ENCODE results near the gene LRRC58.

Gene LRRC58

GRCh38 chr3:120348991-120349854 is at the start of gene LRRC58:
LRRC58 (minus strand) TSS chr3:120349354; CDS start chr3:120349243, 111 bp downstream.
- H3K4me2 ChIP-seq (ENCODE audit: low read length) = peak within 1 kb of the TSS; percentile 97
- H3K9ac ChIP-seq (ENCODE audit: low read length) = peak within 1 kb of the TSS; percentile 94
- peaks cover 33% of the 10 kb centered on the region for H4K20me1 ChIP-seq (ENCODE audit: insufficient read depth, low read length)
- peaks cover 30% of the 10 kb centered on the region for H3K36me3 ChIP-seq (replicated peaks; ENCODE audit: low read depth, low read length)
- H3K4me3 ChIP-seq (ENCODE audit: low read length) = peak within 1 kb of the TSS; percentile 95
- no peaks in the 10 kb centered on the region for H3K27me3 ChIP-seq (ENCODE audit: low read depth, low read length)
- peak within 1 kb of the TSS; percentile 81 for H3K27ac ChIP-seq (ENCODE audit: low read length)
- peak within 1 kb of the TSS; percentile 72 for H2AFZ ChIP-seq (ENCODE audit: low read depth, low read length)
- H3K79me2 ChIP-seq (ENCODE audit: low read length) = peaks cover 52% of the 10 kb centered on the region
- peaks cover 23% of the 10 kb centered on the region for H3K4me1 ChIP-seq (ENCODE audit: low read length)
- TF ChIP-seq EZH2phosphoT487 (IDR thresholded peaks at IDR 0.05; ENCODE audit: low read depth) (no peak), CTCF (IDR thresholded peaks at IDR 0.05; ENCODE audit: low read depth, low read length) (no peak; the same call in 1 of the 2 replicates)
- no peaks in the 10 kb centered on the region for H3K9me3 ChIP-seq (ENCODE audit: insufficient read depth, low read length)

GRCh38 chr3:120396469-120396868 is 47.3 kb upstream of the LRRC58 start:
- peak overlapping the region; percentile 32; the same call in 1 of the 2 replicates for H3K4me2 ChIP-seq (ENCODE audit: low read length)
- H3K27ac ChIP-seq (ENCODE audit: low read length) = no peak overlapping the region
- peaks cover 16% of the 10 kb centered on the region for H3K4me1 ChIP-seq (ENCODE audit: low read length)
- H3K9me3 ChIP-seq (ENCODE audit: insufficient read depth, low read length) = no peaks in the 10 kb centered on the region
- no peaks in the 10 kb centered on the region for H3K36me3 ChIP-seq (replicated peaks; ENCODE audit: low read depth, low read length)
- H3K4me3 ChIP-seq (ENCODE audit: low read length) = no peak overlapping the region
- H2AFZ ChIP-seq (ENCODE audit: low read depth, low read length) = no peak overlapping the region
- no peaks in the 10 kb centered on the region for H4K20me1 ChIP-seq (ENCODE audit: insufficient read depth, low read length)
- H3K27me3 ChIP-seq (ENCODE audit: low read depth, low read length) = peaks cover 11% of the 10 kb centered on the region
- no peak overlapping the region for H3K9ac ChIP-seq (ENCODE audit: low read length)
- no peaks in the 10 kb centered on the region for H3K79me2 ChIP-seq (ENCODE audit: low read length)
- TF ChIP-seq CTCF (IDR thresholded peaks at IDR 0.05; ENCODE audit: low read depth, low read length) (no peak), EZH2phosphoT487 (IDR thresholded peaks at IDR 0.05; ENCODE audit: low read depth) (no peak)

- Histone ChIP-seq H3K4me3 (ENCODE audit: low read length) (no peak overlapping the region), H3K9me3 (ENCODE audit: insufficient read depth, low read length) (no peaks in the 10 kb centered on the region), H4K20me1 (ENCODE audit: insufficient read depth, low read length) (no peaks in the 10 kb centered on the region), H2AFZ (ENCODE audit: low read depth, low read length) (no peak overlapping the region), H3K9ac (ENCODE audit: low read length) (no peak overlapping the region), H3K4me2 (ENCODE audit: low read length) (no peak overlapping the region), H3K27ac (ENCODE audit: low read length) (no peak overlapping the region), H3K4me1 (ENCODE audit: low read length) (peaks cover 10% of the 10 kb centered on the region), H3K36me3 (replicated peaks; ENCODE audit: low read depth, low read length) (no peaks in the 10 kb centered on the region), H3K27me3 (ENCODE audit: low read depth, low read length) (peaks cover 11% of the 10 kb centered on the region), H3K79me2 (ENCODE audit: low read length) (no peaks in the 10 kb centered on the region)
- TF ChIP-seq EZH2phosphoT487 (IDR thresholded peaks at IDR 0.05; ENCODE audit: low read depth) = no peak
- no peak for TF ChIP-seq CTCF (IDR thresholded peaks at IDR 0.05; ENCODE audit: low read depth, low read length)
These were observed 45.2 kb upstream of the LRRC58 start for GRCh38 chr3:120394347-120394746.

- no peaks in the 10 kb centered on the region for H3K79me2 ChIP-seq (ENCODE audit: low read length)
- no peak overlapping the region for H3K27ac ChIP-seq (ENCODE audit: low read length)
- H3K4me2 ChIP-seq (ENCODE audit: low read length) = no peak overlapping the region
- H3K9ac ChIP-seq (ENCODE audit: low read length) = no peak overlapping the region
- H3K27me3 ChIP-seq (ENCODE audit: low read depth, low read length) = peaks cover 11% of the 10 kb centered on the region
- H4K20me1 ChIP-seq (ENCODE audit: insufficient read depth, low read length) = no peaks in the 10 kb centered on the region
- H2AFZ ChIP-seq (ENCODE audit: low read depth, low read length) = no peak overlapping the region
- H3K4me1 ChIP-seq (ENCODE audit: low read length) = peaks cover 7% of the 10 kb centered on the region
- H3K36me3 ChIP-seq (replicated peaks; ENCODE audit: low read depth, low read length) = no peaks in the 10 kb centered on the region
- no peak for TF ChIP-seq CTCF (IDR thresholded peaks at IDR 0.05; ENCODE audit: low read depth, low read length)
- no peak overlapping the region for H3K4me3 ChIP-seq (ENCODE audit: low read length)
- no peaks in the 10 kb centered on the region for H3K9me3 ChIP-seq (ENCODE audit: insufficient read depth, low read length)
These were observed 44.6 kb upstream of the LRRC58 start for GRCh38 chr3:120393761-120394160.

All from OCI-LY3 (cell line).